Epithelial cell of prostate (primary cell): ENCODE measurements around the gene TALDO1.

Experiments
- DNase-seq: peaks from one replicate; pipeline ENCODE4 v3.0.0-alpha.2; 2011; ENCODE audit warnings: low read depth, low spot score
- H3K27ac ChIP-seq: fragments of 450-650 bp; 2 replicates; pipeline ENCODE4 v1.5.1; 2017; ENCODE audit warnings: mild to moderate bottlenecking

The TALDO1 gene

GRCh38 chr11:810040-810567 lies 62.8 kb downstream of the TALDO1 start:
- no peak for DNase-seq
- H3K27ac ChIP-seq: peak overlapping the region; percentile 92

DNA sequence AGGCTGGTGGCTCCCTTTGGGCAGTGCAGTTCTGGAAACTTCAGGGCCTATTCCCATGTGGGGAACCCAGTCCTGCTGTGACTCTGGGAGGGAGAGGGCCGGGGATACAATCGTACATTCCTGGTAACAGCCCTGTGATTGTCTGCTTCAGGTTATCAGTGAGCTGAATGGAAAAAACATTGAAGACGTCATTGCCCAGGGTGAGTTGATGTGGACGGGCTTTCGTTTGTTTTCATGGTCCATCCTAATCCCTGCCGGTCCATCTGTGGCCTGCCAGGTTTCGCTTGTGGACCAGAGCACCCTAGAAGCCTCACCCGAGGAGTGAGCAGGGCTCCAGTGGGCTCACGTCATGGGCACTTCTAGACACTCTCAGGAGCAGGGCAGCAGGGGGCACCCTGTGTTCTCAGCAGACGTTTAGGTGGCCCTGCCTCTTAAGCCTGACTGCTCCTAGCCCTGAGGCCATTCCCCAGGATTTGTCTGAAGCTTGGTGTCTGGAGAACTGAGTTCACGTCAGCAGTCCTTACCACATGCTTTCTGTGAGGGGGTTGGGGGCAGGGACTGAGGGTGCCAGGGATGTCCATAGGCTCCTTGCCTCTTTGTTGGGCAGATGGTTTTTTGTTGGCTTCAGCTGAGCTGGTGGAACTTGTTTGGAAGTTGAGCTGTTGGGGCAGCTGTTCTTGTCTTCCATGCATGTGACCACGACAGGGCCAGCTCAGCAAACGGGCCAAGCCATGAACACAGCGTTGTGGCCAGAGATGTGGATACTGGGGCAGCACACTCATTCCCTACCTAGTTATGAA lies 64.4 kb downstream of the TALDO1 start:
- peak overlapping the region; percentile 92 for H3K27ac ChIP-seq
- DNase-seq: no peak

DNA sequence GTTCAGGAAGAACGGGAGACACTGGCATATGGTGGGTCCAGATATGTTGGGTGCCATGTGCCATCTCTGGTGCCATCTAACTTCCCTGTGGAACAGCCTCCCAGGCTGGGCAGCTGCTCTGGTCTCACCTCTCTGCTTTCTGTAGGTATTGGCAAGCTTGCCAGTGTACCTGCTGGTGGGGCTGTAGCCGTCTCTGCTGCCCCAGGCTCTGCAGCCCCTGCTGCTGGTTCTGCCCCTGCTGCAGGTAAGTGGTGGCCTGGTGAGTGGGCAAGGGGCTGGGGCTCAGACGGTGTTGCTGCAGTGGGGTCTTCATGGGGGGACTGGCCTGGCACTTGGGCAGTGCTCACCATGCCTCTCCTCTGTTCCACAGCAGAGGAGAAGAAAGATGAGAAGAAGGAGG lies 65.1 kb downstream of the TALDO1 start:
- peak overlapping the region; percentile 92 for H3K27ac ChIP-seq
- no peak for DNase-seq

DNA sequence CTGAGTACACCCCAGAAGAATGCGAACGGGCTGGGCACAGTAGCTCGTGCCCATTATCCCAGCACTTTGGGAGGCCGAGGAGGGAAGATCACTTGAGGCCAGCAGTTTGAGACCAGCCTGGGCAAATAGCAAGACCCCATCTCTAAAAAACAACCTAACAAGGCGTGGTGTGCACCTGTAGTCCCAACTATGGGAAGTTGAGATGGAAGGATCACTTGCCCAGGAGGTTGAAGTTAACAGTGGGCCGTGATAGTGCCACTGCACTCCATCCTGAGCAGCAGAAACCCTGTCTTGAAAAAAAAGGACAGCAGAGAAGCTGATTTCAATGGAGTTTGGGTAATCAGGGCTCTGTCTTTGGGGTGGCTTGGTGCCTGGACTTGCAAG lies 65.8 kb downstream of the TALDO1 start:
- DNase-seq: no peak
- no peak overlapping the region for H3K27ac ChIP-seq

DNA sequence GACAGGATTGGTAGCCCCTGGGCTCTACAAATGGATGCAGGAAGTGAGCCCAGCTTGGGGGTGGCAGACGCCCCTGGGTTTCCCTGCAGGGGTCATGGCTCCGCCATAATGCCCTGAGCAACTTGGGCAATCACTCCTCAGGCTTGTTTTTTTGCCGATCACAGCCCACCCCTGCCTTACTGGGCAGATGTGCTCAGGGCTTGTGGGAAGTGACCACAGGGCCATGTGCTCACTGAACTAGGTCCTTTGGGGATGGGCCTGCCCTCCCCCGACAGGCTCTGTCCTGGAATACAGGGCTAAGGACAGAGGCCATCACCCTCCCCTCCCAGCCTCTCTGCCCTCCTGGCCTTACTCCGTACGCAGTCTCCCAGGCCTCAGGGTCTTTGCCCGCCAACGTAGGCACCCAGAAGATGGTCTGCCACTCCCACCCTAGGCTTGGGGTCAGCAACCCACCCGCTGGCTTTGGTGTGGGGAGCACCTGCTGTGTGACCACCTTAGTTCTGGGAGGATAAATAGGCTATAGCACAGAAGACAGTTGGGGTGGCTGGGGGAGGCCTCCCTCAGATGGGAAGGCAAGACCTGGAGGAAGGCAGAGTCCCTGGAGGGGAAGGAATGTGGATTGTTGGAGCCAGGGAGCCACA lies 66.3 kb downstream of the TALDO1 start:
- H3K27ac ChIP-seq: no peak overlapping the region
- DNase-seq: no peak
